Measurements from ENCODE around the gene E2F1.

DNA sequence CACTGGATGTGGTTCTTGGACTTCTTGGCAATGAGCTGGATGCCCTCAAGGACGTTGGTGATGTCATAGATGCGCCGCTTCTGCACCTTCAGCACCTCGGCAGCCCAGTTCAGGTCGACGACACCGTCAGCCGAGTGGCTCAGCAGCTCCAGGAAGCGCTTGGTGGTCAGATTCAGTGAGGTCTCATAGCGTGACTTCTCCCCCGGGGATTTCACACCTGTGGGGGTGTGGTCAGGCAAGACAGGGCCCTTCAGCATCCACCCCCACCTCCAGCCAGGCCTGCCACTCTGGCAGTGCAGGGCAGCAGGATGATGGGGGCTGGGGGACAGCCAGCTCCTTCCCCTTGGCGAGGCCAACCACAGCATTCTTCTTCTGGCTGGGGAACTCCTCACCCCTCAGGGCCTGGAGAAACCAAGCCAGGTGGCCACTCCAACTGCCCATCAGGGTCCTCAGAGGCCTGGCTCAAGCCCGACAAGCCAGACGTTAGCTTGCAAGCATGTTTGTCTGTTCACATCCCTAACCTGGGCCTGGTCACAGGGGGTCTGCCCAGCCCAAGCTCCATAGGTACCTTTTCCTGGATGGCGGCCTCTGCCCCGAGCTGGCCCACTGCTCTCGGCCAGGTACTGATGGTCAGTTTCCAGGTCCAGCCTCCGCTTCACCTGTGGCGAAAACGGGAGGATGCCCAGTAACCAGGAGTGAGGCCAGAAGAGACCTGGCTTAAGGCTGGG, 6.3 kb downstream of the E2F1 start:
- TF ChIP-seq, protein P1, sequence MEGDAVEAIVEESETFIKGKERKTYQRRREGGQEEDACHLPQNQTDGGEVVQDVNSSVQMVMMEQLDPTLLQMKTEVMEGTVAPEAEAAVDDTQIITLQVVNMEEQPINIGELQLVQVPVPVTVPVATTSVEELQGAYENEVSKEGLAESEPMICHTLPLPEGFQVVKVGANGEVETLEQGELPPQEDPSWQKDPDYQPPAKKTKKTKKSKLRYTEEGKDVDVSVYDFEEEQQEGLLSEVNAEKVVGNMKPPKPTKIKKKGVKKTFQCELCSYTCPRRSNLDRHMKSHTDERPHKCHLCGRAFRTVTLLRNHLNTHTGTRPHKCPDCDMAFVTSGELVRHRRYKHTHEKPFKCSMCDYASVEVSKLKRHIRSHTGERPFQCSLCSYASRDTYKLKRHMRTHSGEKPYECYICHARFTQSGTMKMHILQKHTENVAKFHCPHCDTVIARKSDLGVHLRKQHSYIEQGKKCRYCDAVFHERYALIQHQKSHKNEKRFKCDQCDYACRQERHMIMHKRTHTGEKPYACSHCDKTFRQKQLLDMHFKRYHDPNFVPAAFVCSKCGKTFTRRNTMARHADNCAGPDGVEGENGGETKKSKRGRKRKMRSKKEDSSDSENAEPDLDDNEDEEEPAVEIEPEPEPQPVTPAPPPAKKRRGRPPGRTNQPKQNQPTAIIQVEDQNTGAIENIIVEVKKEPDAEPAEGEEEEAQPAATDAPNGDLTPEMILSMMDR (IDR thresholded peaks at IDR 0.05; ENCODE audit: insufficient read depth, low read length), result no peak
- TF ChIP-seq GABPA (IDR thresholded peaks at IDR 0.05; ENCODE audit: low read depth) (no peak), POLR2AphosphoS5 (IDR thresholded peaks at IDR 0.05; ENCODE audit: low read depth) (no peak), SPI1 (IDR thresholded peaks at IDR 0.05; ENCODE audit: borderline replicate concordance, low read depth) (no peak)
- TF ChIP-seq, protein P2, sequence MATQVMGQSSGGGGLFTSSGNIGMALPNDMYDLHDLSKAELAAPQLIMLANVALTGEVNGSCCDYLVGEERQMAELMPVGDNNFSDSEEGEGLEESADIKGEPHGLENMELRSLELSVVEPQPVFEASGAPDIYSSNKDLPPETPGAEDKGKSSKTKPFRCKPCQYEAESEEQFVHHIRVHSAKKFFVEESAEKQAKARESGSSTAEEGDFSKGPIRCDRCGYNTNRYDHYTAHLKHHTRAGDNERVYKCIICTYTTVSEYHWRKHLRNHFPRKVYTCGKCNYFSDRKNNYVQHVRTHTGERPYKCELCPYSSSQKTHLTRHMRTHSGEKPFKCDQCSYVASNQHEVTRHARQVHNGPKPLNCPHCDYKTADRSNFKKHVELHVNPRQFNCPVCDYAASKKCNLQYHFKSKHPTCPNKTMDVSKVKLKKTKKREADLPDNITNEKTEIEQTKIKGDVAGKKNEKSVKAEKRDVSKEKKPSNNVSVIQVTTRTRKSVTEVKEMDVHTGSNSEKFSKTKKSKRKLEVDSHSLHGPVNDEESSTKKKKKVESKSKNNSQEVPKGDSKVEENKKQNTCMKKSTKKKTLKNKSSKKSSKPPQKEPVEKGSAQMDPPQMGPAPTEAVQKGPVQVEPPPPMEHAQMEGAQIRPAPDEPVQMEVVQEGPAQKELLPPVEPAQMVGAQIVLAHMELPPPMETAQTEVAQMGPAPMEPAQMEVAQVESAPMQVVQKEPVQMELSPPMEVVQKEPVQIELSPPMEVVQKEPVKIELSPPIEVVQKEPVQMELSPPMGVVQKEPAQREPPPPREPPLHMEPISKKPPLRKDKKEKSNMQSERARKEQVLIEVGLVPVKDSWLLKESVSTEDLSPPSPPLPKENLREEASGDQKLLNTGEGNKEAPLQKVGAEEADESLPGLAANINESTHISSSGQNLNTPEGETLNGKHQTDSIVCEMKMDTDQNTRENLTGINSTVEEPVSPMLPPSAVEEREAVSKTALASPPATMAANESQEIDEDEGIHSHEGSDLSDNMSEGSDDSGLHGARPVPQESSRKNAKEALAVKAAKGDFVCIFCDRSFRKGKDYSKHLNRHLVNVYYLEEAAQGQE (IDR thresholded peaks at IDR 0.05; ENCODE audit: insufficient replicate concordance, low read depth), result no peak

Measured in HL-60 (cell line).